A673 (cell line): ENCODE measurements around the gene UCP2.

Experiments
- EZH2 ChIP-seq: fragments of 200-600 bp; sonication (generic); IDR thresholded peaks from 2 replicates; pipeline ENCODE4 v1.6.1; 2017; ENCODE audit warnings: borderline replicate concordance, low read depth, mild to moderate bottlenecking, mixed read lengths, antibody characterized with exemption, low read length; ENCODE audit not compliant: poor library complexity, severe bottlenecking
- TF ChIP-seq, protein P1 (sequence below): fragments of 300-800, 200-600 bp; sonication (generic); conservative IDR thresholded peaks from 2 replicates; pipeline ENCODE4 v1.5.1; 2017; ENCODE audit warnings: low read depth, mild to moderate bottlenecking, antibody characterized with exemption, low read length, moderate library complexity, mixed read lengths

DNA sequence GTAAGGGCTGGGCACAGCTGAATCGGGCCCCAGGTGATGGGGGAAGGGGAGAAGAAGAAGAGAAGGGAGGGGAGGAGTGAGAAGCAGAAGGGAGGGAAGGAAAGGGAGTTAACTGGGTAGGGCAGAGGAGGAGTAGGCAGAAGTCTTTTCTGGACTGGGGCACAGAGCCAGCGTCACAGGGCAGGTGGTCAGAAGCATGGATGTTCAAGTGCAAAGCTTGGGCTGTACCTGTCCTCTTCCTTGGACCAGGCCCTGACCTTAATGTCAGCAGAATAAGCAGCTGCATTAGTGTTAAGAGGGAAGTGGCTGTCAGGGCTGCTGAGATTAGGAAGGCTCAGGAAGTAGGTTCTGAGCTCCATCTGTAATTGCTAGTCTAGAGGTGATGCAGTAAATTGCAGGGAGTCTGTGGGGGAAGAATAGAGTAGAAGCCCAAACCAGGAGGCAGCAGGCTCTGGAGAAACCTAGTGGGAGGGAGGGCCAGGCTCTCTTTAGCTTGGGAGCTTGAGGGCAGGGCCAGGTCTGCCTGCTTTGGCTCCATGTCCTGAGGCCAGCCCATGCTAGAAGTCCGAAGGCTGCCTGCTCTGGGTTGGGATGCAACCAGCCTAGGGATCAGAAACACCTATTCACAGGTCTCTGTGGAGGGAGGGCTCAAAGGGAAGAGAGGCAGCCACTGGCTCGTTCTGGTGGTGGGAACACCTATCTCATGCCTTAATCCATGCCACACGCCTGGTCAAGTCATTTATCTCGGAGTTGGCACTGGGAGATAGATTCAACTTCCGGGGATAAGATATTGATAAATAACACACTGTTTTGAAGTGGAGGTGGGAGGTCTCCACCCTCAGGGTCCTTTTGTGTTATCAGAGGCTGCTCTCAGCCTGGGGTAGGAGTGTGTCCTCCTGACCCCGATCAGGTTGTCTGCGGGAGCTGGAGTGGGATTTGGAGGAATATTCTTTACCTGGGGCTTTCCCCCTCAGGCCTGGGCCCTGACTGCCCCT, 28.0 kb upstream of the UCP2 start:
- TF ChIP-seq, protein P1, sequence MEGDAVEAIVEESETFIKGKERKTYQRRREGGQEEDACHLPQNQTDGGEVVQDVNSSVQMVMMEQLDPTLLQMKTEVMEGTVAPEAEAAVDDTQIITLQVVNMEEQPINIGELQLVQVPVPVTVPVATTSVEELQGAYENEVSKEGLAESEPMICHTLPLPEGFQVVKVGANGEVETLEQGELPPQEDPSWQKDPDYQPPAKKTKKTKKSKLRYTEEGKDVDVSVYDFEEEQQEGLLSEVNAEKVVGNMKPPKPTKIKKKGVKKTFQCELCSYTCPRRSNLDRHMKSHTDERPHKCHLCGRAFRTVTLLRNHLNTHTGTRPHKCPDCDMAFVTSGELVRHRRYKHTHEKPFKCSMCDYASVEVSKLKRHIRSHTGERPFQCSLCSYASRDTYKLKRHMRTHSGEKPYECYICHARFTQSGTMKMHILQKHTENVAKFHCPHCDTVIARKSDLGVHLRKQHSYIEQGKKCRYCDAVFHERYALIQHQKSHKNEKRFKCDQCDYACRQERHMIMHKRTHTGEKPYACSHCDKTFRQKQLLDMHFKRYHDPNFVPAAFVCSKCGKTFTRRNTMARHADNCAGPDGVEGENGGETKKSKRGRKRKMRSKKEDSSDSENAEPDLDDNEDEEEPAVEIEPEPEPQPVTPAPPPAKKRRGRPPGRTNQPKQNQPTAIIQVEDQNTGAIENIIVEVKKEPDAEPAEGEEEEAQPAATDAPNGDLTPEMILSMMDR, result no peak
- no peak for TF ChIP-seq EZH2
